ENCODE data around the gene PHACTR4. TPM values are rescaled to one million over a fixed set of nuclear protein-coding genes. Genes with fewer than 3 reads are reported as not detected.

The PHACTR4 gene
- total and polyA plus RNA-seq, 2 of the 8 experiments (the other 6 are each of a cell fraction or from before 2014, with no cell fraction given), result 23.7 to 57.8 TPM

GRCh38 chr1:28518000-28518744, 148.6 kb downstream of the PHACTR4 start:
- peaks cover 3 to 7% of the 10 kb centered on the region in 2 experiments for H4K20me1 ChIP-seq (replicated peaks in 1 of 2; ENCODE audit: control insufficient read depth in 1 of 2, insufficient read depth in 2 of 2, low read length in 2 of 2)
- H3K79me1 ChIP-seq (ENCODE audit: low read depth, low read length), result peaks cover 10% of the 10 kb centered on the region
- H3K4me2 ChIP-seq (ENCODE audit: insufficient read depth in 1 of 2, low read depth in 2 of 2, low read length in 2 of 2), result peak overlapping the region; percentile 97 to 99
- FAIRE-seq (no peak), DNase-seq (ENCODE audit: low read depth in 1 of 2, low spot score in 2 of 2) (peak in 1 of 2 experiments; percentile 98)
- peaks cover 7 to 16% (median 11%) of the 10 kb centered on the region in 4 experiments for H3K4me1 ChIP-seq (replicated peaks in 1 of 4; ENCODE audit: control insufficient read depth in 3 of 4, insufficient read depth in 4 of 4, low read length in 3 of 4)
- peak overlapping the region; percentile 81 to 100 (median 97) for H3K9ac ChIP-seq (replicated peaks in 1 of 4; ENCODE audit: extremely low read depth in 1 of 4, low read depth in 3 of 4, low read length in 3 of 4)
- H3K36me3 ChIP-seq (ENCODE audit: control insufficient read depth in 2 of 4, insufficient read depth in 4 of 4, low read length in 3 of 4), result peaks cover 0 to 8% (median 0%) of the 10 kb centered on the region in 4 experiments; a peak in 2 of 8 replicates
- H3K27ac ChIP-seq (ENCODE audit: low read depth, low read length), result peak overlapping the region; percentile 95
- POLR2A ChIA-PET (ENCODE audit: partially characterized antibody), result interaction anchor here (0.6 to 31.3 kb wide), 19 partner anchors 9 to 281 kb away, joined by 3 to 660 read pairs (median 4); partner anchors contain the start of genes RAB42, RCC1, TAF12 and TRNAU1AP
- peak overlapping the region; percentile 96 for H2BK5ac ChIP-seq (ENCODE audit: low read depth, low read length)
- H2AFZ ChIP-seq (ENCODE audit: low read length), result 0 out of 2 replicates have a peak overlapping the region, but pooled peaks have one; percentile 3
- H4K8ac ChIP-seq (ENCODE audit: extremely low read depth, insufficient read depth, low read length), result peak overlapping the region; percentile 98; the same call in 1 of the 2 replicates
- H4K91ac ChIP-seq (replicated peaks; ENCODE audit: insufficient read length, low read length), result peak overlapping the region; percentile 95
- peaks cover 6% of the 10 kb centered on the region for H3K23me2 ChIP-seq (ENCODE audit: low read depth, low read length)
- H3K18ac ChIP-seq (ENCODE audit: extremely low read depth, low read length), result peak overlapping the region; percentile 99
- H3K4me3 ChIP-seq (ENCODE audit: extremely low read depth in 1 of 4, insufficient read depth in 2 of 4, low read depth in 3 of 4, low read length in 4 of 4), result peak overlapping the region; percentile 66 to 83 (median 78)
- no peak overlapping the region for H2BK120ac ChIP-seq (replicated peaks; ENCODE audit: low read depth, low read length)
- no peaks in the 10 kb centered on the region for H3K9me3 ChIP-seq (ENCODE audit: insufficient read depth in 2 of 2, low read depth in 1 of 2, low read length in 1 of 2)
- H2BK12ac ChIP-seq (ENCODE audit: low read depth, low read length), result no peak overlapping the region
- no peaks in the 10 kb centered on the region for H3K27me3 ChIP-seq (replicated peaks in 1 of 4; ENCODE audit: control insufficient read depth in 3 of 4, extremely low read depth in 1 of 4, insufficient read depth in 3 of 4, low read length in 3 of 4)
- H2BK15ac ChIP-seq (ENCODE audit: low read length), result no peak overlapping the region
- H2AK5ac ChIP-seq (ENCODE audit: low read depth, low read length), result peak overlapping the region; percentile 98; the same call in 1 of the 2 replicates
- WGBS, 2 experiments (ENCODE audit: extremely low coverage in 1 of 2, insufficient coverage in 1 of 2, insufficient read length in 1 of 2, insufficient replicate concordance in 2 of 2, low coverage in 1 of 2, low lambda C conversion rate in 2 of 2, missing lambda C conversion rate in 1 of 2), result 0% methylated on average over 63 of the region's 92 CpGs; no CpG with 5 or more reads in 1 of the 2 experiments
- H3K79me2 ChIP-seq (ENCODE audit: control insufficient read depth in 1 of 2, insufficient read depth in 2 of 2, low read length in 2 of 2), result peaks cover 14 to 39% of the 10 kb centered on the region in 2 experiments; a peak in 3 of 4 replicates
- no peak overlapping the region for H3K23ac ChIP-seq (ENCODE audit: insufficient read length)
- peak overlapping the region; percentile 90 for H3K56ac ChIP-seq (replicated peaks; ENCODE audit: insufficient read length, low read depth, low read length)
- peak overlapping the region; percentile 84 for H4K5ac ChIP-seq (ENCODE audit: insufficient read length, low read depth, low read length)
- peak overlapping the region; percentile 94 for H3K4ac ChIP-seq (replicated peaks; ENCODE audit: insufficient read length, low read depth, low read length)
- CTCF ChIA-PET (ENCODE audit: partially characterized antibody), result interaction anchor here (0.6 to 8.0 kb wide), 19 partner anchors 8 to 1712 kb away, joined by 3 to 59 read pairs (median 4); partner anchors contain the start of gene TRNAU1AP
- no peak overlapping the region for H3K14ac ChIP-seq (ENCODE audit: insufficient read length)
- H2BK20ac ChIP-seq (ENCODE audit: low read length), result no peak overlapping the region
- TF ChIP-seq E2F6 (IDR thresholded peaks at IDR 0.05) (0 out of 2 replicates have a peak, but pooled peaks have one; percentile 32), SAP30 (IDR thresholded peaks at IDR 0.05; ENCODE audit: insufficient read depth, insufficient replicate concordance, low read length) (no peak), CREB1 (IDR thresholded peaks at IDR 0.05) (0 out of 2 replicates have a peak, but pooled peaks have one; percentile 22), SIX5 (IDR thresholded peaks at IDR 0.05; ENCODE audit: low read depth, low read length) (no peak), FOSL1 (IDR thresholded peaks at IDR 0.05; ENCODE audit: insufficient read depth, low read depth, low read length) (no peak), RNF2 (IDR thresholded peaks at IDR 0.05; ENCODE audit: borderline replicate concordance, low read depth, low read length, missing control alignments, poor library complexity, severe bottlenecking) (no peak), JUND (IDR thresholded peaks at IDR 0.05; ENCODE audit: low read length) (peak; percentile 55; the same call in 1 of the 2 replicates), TEAD4 (IDR thresholded peaks at IDR 0.05; ENCODE audit: low read depth, low read length) (no peak), KDM5A (IDR thresholded peaks at IDR 0.05; ENCODE audit: low read length) (no peak), JUN (IDR thresholded peaks at IDR 0.05; ENCODE audit: low read depth, low read length) (no peak)

All from H1 (cell line).